Stromal cell of bone marrow (primary cell): ENCODE measurements around the gene IRGQ.
"Not testable (repeated sequence)": the region's sequence is repeated elsewhere in the genome, so short reads cannot be mapped to it uniquely, and the experiment has no call there.

Experiments
- DNase-seq: peaks from one replicate; pipeline ENCODE4 v3.0.0-alpha.2; 2012; ENCODE audit warnings: low read depth

Gene IRGQ

DNA sequence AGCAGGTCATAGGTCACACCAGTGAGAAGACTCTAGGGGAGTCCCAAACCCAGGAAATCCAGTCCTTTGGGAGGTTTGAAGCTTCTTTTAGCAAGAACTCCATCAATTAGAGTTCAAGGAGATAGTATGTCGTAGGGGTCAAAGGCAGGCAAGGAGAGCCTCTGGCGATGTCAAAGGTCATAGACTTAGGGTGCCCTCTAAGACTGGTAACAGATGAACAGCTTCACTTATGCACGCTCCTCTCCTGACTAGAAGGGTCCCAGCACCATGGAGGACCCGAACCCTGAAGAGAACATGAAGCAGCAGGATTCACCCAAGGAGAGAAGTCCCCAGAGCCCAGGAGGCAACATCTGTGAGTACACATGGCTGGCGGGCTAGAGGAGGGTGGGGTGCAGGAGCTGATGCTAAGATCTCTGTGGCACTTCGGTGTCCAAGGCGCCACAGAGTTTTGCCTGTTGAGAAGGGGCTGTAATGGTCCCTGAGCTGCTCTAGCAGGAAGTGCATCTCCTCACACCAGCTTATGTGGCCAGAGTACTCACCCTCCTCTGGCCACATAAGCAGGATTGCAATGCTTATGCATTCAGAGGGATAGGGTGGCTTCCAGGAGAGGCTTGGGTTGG, 1.0 kb upstream of the IRGQ start:
- DNase-seq = no peak

DNA sequence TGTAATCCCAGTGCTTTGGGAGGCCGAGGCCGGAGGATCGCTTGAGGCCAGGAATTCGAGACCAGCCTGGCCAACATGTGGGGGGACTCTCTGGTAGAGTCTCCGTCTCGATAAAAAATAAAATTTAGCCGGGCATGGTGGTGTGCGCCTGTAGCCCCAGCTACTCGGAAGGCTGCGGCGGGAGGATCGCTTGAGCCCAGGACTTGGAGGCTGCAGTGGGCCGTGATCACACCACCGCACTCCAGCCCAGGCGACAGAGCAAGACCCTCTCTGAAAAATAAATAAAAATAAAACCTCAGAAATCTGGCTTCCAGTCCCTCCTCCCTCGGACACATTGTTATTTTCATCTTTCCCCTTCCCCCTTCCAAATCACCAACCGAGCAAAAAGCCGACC, 332 bp downstream of the IRGQ start:
- DNase-seq = no peak

DNA sequence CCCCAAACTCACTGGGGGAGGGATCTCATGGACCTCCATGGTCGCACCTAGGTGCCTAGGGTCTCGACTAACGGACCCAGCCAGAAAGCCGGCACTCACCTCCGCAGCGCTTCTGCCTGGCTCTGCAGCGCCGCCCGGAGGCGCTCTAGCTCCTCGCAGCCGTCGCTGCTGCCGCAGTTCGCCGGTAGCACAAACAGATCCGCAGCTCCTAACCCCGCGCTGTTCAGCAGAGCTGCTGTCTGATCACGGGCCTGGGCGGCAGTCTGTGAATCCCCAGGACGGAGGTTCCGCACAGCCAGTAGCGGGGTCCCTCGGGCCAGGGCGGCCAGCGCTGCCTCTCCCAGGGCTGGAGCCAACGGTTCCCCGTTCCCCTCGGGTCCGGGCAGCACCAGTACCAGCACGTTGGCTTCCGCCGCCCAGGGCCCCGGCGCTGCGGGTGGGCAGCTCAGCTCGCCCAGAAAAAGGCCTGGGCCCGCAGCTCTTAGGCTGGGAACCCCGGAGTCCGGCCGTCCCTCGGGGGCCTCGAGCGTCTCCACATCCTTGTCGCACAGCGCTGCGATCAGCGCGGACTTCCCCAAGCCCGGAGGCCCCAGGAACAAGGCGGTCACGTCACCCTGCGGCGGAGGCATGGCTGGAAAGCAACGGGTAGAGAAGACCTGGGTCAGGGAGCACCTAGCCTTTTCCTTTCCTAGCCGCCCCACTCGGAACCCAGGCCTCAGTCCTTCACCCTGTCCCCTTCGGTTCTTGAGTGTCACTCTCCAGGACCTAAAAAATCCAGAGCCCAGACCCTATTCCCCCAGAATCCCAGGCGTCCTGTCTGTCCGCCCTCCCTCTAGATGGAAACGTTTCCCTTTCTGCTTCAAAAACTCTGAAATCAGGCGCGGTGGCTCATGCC, 977 bp downstream of the IRGQ start:
- no peak for DNase-seq

DNA sequence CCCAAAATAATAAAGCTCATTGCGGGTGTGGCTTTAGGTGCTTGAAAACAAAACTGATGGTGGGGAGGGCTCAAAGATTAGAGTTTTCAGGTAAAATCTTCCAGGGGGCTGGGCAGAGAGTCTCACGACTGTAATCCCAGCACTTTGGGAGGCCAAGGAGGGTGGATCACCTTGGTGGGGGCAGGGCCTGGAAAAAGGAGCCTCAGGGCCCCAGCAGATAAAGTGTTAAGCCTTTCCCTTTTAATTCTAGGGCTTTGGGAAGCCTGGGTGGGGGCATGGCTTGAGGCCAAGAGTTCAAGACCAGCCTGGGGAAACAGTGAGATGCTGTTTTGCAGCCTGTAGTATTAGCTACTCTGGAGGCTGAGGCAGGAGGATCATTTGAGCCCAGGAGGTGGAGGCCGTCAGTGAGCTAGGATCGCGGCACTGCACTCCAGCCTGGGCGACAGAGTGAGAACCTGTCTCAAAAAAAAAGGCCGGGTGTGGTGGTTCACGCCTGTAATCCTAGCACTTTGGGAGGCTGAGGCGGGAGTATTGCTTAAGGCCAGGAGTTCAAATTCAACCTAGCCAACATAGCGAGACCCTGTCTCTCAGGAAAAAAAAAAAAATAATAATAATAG, 1.7 kb downstream of the IRGQ start:
- DNase-seq = no peak

DNA sequence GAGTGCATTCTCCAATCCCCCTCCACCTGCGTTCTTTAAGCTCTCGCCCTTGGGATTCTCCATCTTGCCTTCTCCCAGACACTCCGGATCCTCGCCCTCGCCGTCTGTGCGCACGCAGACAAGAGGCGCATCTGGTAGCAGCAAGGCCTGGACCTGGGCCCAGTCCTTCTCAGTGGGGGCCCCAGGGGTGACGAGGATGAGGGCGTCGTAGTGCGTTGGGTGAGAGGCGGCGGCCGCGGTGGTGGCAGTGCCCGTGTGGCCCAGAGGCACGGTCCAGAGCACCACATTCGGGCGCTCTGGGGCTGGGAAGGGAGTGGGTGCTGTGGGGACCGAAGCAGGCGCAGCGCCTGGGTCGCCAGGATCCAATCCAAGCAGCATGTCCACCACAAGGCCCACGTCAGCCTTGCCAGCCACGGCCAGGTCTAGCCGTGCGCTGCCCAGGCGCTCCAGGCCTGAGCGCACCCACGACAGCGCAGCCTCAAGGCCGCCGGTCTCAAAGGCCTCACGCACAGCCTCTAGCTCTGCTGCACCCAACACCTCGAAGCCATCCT, 3.1 kb downstream of the IRGQ start:
- no peak for DNase-seq

DNA sequence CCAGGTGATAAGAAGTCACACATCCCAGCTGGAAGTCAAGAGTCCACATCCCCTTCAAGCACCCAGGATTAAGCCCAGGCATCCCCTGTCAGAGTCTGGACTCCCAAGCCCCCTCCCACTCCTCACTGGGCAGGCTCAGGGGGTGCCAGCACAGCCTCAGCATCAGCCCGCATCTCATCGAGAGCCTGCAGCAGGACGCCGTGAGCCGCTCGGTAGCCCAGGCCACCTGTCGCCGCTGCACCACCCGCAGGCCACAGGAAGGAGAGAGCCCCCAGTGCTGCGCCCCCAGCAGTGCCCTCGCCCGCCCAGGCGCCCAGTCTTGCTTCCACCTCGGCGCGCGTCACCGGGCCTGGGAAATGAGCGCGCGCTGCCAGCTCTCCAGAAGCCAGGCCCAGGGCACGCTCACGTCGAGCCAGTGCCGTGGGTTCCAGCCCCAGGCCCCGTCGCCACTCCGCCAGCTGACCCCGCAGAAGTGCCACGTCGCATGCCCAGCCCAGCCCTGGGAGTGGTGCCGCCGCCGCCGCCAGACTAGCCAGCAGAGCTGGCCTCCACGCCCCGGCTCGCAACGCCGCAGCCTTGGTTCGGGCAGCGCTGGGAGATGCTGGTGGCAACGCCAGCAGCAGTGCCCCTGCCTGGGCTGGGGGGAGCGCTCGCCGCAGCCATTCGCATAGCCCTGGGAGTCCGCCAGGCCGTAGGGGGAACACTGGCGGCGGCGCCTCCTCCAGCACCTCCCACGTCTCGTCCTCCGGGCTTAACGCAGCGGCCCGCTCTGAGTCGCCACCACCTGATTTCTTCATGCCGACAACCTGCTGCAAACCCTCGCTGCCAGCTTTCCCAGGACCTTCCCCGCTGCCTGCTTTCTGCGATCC, 3.8 kb downstream of the IRGQ start:
- no peak for DNase-seq

DNA sequence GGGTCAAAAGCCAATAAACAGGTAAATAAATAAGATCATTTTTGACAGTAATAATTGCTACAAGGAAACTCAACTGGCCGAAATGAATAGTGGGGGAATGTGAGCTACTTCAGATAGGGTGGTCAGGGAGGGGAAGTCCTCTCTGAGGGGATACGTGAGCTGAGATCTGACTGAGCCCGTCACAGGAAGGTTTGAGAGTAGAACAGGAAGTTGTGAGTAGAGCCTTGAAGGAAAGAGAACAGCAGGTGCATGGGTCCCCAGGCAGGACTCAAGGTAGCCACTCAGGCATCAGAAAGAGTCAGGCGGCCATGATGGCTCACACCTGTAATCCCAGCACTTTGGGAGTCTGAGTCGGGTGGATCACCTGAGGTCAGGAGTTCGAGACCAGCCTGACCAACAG, 6.3 kb downstream of the IRGQ start:
- no peak for DNase-seq

DNA sequence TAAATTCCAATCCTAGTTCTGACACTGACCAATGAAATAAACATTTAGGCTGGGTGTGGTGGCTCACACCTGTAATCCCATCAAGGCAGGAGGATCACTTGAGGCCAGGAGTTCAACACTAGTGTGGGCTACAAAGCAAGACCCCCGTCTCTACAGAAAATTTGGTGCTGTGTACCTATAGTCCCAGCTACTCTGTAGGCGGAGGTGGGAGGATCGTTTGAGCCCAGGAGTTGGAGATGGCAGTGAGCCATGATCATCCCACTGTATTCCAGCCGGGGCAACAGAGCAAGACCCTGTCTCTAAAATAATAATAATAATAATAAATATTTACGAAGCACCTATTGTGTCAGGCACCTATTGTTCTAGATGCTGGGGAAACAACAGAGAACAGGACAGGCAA, 6.7 kb downstream of the IRGQ start:
- no peak for DNase-seq

DNA sequence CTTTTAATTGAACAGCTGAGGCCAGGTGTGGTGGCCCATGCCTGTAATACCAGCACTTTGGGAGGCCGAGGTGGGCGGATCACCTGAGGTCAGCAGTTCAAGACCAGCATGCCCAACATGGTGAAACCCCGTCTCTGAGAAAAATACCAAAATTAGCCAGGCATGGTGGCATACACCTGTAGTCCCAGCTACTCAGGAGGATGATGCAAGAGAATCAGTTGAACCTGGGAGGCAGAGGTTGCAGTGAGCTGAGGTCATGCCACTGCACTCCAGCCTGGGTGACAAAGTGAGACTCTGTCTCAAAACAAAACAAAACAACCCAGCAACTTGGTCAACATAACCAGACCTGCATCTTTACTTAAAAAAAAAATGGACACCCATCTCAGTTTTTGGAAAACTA, 8.9 kb downstream of the IRGQ start:
- DNase-seq = not testable (repeated sequence)

DNA sequence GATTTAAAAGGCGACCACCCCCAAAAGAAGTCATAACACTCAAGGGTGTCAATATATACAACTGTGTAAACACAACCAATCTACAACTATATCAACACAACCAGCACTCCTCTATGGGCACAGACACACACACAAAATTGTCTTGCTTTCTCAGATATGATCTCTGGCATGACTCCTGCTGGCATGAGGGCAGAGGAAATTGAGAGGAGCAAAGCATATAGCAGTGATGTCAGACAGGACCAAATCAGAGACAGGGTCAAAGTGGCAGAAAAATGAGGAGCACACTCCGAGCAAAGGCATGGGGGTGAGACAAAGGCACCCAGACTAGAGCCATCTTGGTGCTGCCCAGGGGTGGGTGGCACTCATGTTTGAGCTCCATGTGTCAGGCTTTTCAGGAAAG, 9.6 kb downstream of the IRGQ start:
- no peak for DNase-seq

DNA sequence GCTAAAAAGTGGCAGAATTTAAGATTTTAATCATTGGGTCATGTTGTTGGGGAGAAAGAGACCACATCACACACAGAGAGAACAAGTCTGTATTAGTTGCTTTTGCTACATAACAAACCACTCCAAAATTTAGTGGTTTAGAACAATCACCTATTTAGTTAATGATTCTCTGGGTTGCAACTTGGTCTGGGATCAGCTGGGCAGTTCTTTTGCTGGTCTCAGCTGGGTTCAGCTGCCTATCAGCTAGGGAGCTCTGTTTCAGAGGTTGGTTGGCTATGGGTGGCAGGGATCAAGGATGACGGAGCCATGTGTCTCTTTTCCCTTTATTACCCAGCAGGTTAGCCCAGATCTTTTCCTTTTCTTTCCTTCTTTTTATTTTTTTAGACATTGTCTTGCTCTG, 11.4 kb downstream of the IRGQ start:
- no peak for DNase-seq

DNA sequence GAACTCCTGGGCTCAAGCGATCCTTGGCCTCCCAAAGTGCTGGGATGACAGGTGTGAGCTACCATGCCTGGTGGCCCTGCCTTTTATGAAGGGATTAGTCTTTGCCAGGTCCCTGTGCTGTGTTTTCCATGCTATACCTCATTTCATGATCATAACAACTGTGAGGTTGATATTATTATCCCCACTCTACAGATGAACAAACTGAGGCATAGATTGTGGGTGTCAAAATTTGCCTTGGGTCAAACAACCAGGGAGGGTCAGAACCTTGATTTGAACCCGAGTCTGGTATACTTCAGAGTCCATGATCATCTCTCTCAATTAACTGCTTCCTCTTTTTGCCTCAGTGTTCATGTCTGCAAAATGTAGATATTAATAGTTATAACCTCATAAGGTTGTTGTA, 13.4 kb downstream of the IRGQ start:
- DNase-seq = no peak

DNA sequence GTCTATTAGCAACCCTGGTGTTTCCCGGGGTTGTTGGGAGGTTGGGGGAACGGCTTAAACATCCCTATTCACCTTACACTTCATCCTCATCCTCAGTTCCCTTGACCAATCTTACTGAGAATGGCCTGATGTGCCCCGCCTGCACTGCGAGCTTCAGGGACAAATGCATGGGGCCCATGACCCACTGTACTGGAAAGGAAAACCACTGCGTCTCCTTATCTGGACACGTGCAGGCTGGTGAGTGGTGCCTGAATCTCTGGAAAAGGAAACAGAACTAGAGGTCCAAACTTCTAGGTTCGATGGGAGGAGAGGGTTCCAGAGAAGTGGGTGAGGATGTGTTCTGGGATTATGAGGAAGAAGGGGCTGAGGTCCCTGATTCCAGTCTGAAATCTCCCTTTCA, 14.5 kb downstream of the IRGQ start:
- DNase-seq = no peak

DNA sequence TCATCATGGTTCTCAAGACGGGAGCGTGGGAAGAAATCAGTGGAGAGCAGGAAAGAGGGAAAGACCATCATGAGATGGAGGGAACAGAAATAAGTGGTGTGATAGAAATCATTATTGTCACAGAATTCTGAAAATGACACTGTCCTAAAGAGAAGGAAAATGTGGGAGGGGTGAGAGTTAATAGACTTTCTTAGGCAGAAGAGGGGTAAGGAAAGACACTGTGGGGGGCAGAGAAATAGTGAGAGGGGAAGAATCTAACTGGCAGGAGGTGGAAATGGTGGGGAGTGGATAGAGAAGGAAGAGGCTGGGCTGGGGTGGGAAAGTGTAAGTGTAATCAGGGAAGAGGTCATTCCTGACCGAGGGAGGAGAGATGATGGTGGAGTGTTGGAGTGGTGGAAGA, 17.1 kb downstream of the IRGQ start:
- no peak for DNase-seq

DNA sequence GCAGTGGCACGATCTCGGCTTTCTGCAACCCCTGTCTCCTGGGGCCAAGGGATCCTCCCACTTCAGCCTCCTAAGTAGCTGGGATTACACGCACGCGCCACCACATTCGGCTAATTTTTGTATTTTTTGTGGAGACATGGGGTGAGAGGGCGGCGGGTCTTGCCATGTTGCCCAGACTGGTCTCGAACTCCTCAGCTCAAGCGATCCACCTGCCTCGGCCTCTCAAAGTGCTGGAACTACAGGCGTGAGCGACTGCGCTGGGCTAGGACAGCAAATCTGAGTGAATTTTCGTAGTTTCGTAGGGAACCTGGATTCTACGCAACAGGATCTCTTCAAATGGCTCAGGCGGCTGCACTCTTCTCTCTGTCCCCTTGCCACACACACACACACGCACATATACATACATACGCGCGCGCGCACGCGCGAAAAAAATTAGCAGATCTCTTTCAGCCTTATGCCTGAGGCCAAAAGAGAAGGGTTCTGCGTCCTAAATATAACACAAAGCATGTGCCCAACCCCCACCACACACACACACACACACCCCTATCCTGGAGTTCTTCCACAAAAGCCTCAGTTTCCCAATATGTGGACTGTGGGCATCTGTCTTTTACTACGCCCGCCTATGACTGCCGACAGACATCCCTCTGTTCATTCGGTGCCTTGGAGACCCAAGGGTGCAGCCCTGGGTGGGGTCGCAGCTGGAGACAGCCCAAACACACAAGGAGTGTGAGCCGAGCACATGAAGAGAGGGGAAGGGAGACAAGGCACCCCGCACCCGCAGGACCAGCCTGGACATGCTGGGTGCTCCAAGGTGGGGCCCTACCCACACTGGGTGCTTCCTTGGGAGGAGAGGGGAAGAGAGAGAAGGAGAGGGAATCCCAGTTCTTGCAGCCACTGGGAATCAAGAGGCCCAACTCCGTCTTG, 19.7 kb downstream of the IRGQ start:
- DNase-seq = no peak

DNA sequence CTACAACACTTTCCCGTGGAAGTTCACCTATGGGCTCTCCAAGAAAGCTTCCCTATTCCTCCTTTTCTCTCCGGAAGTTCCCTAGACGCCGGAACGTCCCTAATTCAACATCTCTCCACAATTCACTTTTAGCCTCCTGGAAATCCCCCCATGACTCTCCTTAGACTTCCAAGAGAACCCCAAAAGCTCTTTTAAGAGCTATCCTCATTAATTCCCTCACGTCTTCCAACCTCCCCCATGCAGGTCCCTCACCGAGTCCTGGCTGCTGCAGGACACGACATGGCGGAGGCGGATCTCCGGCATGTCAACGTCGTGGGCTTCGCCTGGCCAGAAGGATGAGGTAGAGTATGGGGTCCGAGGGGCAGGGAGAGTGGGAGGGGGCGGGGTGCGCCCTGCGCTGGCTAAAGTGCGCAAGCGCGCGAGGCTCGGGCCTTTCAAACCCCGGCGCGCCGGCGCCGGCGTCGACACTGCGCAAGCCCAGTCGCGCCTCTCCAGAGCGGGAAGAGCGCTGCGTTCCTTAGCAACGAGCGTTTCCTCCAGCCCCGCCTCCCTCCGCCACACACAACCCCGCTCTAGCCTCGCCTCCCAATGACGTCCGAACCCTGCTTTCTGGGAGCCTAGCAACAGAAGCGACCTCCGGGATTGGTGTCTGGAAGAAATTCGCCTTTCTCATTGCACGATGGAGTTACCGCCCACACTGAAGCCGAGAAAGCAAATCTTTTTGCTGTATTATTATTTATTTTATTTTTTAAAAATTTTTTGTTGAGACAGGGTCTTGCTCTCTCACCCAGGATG, 20.6 kb downstream of the IRGQ start, which contains the start of the genes PINLYP and XRCC1:
Gene PINLYP, plus strand, starts transcription at position 646 of the 795 bp plus-strand sequence. CDS start 1,391 bp downstream, outside the sequence.
Gene XRCC1, minus strand, starts transcription at position 372 of the 795 bp plus-strand sequence. Its CDS starts 69 bp downstream, at position 303.
- DNase-seq = peak; percentile 99

DNA sequence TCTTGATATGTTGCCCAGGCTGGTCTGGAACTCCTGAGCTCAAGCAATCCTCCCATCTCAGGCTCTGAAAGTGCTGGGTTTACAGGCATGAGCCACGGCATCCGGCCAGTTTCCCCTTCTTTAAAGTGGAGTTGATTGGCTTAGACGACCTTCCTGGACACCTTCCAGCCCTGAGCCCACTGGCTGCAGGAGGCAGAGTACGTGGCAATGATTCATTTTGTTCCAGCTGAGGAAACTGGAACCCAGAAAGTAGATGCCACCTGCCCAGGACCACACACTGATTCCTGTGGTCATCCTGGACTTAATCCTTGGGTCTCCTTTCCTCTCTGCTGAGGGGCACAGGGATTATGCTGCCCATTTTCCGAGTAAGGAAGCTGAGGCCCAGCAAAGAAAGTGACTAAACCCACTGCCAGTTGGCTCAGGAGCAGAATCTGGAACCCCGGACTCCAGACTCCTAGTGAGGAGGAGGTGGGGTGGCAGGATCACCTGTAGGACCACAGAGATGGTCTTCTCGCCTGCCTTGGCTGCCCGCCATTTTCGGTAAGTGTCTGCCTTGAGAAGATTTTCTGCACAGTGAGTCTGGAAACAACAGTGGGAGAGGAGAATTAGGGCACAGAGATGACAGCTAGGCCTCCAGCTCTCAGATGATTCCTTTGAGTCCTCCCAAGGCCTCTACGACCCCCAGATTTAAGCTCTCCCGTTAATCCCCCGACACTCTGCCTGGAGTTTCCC, 21.3 kb downstream of the IRGQ start:
- no peak for DNase-seq

DNA sequence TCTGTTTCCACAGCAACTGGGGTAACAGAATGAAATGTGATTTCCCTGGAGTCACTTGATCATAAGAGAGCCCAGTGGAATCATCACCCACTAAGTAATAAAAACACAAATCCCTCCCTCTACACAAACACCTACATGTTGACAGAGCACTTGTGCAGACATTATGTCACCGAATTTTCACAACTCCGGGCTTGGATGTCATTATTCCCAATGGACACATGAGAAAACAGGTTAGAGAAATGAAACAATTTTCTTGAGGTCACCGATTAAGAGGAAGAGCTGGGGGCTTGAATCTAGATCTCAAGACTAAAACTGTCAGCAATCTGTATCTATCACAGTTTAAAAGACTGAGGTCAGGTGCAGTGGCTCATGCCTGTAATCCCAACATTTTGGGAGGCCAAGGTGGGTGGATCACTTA, 23.8 kb downstream of the IRGQ start:
- DNase-seq = no peak

DNA sequence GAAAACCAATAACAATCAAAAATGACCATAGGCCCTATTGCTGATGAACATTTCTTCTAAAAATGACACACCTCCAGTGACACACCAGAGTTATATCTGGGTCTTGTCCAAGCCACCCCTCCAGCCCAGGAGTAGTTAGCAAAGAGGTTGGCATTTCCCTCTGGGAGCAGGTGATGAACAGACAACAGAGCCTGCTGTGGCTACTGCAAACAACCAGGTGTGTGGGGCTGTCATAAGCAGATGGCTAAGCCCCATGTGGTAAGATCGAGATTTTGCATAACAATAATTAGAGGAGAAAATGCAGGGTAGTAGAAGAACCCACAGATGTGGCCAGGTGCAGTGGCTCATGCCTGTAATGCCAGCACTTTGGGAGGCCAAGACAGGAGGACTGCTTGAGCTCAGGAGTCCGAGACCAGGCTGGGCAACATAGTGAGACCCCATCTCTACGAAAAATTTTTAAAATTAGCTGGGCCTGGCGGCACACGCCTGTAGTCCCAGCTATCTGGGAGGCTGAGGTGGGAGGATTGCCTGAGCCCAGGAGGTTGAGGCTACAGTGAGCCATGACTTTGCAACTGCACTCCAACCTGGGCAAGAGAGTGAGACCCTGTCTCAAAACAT, 25.7 kb downstream of the IRGQ start:
- no peak for DNase-seq
